ENCODE data around the gene DCAF8. TPM values are rescaled to one million over a fixed set of nuclear protein-coding genes. Genes with fewer than 3 reads are reported as not detected.
A peak's percentile ranks its signal among the peaks of the same experiment; 100 is the strongest.
"Not testable (repeated sequence)": the region's sequence is repeated elsewhere in the genome, so short reads cannot be mapped to it uniquely, and the experiment has no call there.

The DCAF8 gene
- total RNA-seq: 38.3 TPM

DNA sequence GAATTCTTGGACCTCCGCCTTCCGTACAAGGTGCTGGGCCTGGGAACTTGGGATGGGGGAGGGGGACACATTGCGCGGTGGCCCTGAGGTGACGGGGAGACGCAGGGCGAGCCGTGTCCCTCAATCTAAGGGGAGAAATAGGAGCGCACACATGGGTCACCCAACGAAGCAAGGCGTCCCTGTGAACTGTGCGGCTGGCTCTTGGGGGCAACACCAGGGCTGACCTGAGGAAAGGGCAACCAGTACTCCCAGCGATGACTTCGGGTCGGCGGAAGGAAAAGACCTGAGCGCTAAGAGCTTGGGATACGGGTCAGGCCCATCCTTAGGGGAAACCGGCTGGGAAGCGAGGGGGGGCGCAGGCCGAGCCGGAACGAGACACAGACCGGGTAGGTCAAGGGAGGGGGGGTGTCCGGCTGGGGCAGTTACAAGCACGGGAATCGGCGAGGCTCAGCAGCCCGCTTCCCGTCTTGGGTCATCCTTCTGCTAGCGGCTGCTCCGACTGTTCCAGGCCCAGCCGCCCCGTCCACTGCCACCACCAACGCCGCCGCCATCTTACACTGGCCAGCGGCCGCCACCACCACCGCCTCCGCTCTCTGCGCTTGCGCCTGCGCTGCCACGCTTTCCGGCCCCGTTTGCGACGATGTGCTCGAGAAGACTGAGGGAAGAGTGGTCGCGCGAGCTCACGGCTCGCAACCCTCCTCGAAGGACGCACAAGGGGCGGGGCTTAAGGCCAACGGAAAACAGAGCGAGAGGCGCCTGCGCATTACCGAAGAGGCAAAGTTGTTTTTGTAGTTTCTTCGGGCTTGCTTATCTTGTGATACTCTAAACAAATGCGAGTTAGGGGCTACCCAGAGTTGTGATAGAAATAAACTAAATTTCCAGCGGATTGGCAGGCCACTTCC, at the start of gene DCAF8:
DCAF8 (minus strand) TSS at position 657 of the 902 bp plus-strand sequence. CDS start 18,541 bp downstream, outside the sequence.
- FAIRE-seq: no peak
- peak; percentile 82 to 87 for DNase-seq (ENCODE audit: low spot score in 2 of 2)

DNA sequence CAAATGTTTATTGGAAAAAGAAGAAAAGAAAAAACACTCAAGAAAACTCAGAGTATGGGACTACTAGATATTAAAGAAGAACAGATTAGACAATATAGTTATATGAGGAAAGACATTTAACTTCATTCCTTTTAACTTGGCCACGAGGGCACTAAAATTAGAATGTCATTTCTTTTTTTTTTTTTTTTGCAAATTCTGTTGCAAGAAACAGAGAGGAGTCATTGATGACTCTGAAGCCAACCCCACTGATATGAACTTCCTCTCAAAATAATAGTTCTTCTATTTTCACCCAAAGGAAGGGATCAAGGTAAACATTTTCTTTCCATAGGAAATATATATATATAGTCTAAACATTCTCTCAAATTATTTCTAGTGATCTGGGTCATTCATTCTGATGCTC, 47.2 kb upstream of the DCAF8 start:
- FAIRE-seq: no peak

DNA sequence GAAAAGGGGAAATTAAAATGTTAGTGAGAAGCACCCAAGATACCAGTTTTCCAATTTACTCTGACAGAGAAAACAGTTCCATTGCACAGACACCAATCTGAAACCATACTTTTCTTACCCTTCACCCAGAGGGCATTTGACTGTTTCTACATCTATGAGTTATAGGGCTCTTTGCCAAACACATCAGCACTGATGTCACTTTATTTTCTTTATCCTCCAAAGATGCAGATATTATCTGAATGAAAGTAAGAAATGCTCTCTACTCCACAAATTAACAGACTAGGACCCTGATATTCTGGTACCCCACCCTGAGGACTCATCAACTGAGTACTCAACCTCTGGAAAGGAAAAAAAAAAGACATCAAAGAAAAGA, 46.8 kb upstream of the DCAF8 start:
- DNase-seq (ENCODE audit: low spot score in 2 of 2) (no peak), FAIRE-seq (no peak)

More for the DNA sequence above, 47.2 kb upstream of the DCAF8 start:
- no peak for DNase-seq (ENCODE audit: low spot score in 2 of 2)

DNA sequence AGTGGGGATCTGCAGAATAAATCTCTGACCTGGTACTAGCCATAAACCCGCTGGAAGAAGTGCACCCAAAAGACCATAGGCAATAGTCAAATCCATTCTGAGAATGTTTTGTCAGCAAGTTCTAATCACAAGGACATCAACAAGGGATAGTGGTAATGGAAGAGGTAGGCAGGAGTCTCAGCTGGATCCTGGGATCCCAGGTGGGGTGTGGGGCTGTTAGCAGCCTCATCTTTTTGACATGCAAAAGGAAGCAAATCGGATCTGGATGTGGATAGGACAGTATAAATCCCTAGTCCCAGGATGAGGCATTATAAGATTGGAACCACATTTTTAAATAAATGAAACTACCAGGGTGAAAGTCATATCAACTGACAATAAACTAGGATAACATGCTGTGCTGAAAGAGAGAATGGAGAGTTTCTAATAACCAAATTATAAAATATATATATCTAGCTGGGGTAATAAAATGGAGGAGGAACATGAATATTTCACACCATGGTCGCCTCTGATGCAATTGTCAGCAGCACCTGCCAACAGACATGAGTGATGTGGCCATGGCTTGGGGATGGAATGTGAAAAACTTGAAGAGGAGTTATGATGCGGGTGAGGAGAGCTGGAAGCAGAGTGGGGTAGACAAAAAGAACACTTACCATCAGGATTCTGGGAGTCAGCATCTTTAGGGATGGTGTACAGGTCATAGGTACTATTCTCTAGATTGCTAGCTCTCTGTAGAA, 46.3 kb upstream of the DCAF8 start:
- no peak for DNase-seq (ENCODE audit: low spot score in 2 of 2)
- no peak for FAIRE-seq

DNA sequence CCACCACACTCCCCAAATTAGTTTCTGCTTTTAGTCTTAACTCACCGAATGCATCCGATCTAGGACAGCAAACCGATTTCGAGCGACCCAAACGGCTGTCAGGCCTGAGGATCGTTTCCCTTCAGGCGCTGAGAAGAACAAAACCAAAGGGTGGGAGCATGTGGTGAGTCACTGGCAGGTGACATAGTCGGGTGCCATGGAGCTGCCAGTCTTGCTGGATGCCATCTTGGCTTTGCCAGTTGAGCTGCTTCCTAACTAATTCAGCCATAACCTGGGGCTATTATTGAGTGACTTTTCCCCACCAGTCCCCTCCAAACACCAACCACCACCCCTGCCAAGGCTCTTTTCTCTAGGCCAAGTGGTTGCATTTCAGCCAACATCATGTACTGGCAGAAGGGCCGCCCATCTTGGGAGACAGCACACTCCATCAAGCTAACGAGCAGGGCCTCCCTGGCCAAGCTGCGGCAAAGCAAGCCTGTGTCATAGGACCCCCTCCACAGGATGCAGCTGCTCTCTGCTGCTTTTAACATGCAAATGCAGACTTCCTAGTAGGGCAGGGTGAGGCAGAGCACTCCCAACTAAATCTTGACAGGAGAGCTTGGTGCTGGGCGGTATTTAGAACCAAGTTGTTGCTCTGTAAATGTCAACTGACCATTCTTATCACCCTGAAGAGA, 44.9 kb upstream of the DCAF8 start:
- FAIRE-seq (no peak), DNase-seq (ENCODE audit: low spot score in 2 of 2) (no peak)

DNA sequence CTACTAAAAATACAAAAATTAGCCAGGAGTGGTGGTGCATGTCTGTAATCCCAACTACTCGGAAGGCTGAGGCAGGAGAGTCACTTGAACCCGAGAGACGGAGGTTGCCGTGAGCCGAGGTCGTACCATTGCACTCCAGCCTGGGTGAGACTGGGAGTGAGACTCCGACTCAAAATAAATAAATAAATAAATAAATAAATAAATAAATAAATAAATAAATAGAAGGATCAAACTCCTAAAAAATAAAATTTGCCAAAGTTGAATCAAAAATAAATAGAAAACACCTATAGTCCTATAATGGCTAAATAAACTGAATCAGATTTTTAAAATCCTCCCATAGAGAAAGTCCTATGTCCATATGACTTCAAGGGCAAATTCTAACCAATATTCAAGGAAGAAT, 37.8 kb upstream of the DCAF8 start:
- DNase-seq (ENCODE audit: low spot score in 2 of 2) (no peak), FAIRE-seq (no peak)

DNA sequence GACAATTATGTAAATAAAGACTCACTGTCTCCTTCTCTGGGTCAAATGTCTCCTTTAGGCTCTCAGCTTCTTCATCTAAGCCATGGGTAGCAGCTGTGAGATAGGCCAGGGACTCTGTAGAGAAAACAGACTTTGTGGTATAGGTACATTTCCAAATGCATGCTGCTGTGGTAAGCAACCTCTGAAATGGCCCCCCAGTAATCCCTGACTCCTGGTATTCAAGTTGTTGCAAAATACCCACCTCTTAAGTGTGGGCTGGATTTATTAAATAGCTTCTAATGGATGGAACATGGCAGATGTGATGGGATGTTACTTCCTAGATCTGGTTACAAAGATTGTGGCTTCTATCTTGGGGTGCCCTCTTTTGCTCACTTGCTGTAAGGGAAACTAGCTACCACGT, 33.7 kb upstream of the DCAF8 start:
- DNase-seq (ENCODE audit: low spot score in 2 of 2) (no peak), FAIRE-seq (no peak)

DNA sequence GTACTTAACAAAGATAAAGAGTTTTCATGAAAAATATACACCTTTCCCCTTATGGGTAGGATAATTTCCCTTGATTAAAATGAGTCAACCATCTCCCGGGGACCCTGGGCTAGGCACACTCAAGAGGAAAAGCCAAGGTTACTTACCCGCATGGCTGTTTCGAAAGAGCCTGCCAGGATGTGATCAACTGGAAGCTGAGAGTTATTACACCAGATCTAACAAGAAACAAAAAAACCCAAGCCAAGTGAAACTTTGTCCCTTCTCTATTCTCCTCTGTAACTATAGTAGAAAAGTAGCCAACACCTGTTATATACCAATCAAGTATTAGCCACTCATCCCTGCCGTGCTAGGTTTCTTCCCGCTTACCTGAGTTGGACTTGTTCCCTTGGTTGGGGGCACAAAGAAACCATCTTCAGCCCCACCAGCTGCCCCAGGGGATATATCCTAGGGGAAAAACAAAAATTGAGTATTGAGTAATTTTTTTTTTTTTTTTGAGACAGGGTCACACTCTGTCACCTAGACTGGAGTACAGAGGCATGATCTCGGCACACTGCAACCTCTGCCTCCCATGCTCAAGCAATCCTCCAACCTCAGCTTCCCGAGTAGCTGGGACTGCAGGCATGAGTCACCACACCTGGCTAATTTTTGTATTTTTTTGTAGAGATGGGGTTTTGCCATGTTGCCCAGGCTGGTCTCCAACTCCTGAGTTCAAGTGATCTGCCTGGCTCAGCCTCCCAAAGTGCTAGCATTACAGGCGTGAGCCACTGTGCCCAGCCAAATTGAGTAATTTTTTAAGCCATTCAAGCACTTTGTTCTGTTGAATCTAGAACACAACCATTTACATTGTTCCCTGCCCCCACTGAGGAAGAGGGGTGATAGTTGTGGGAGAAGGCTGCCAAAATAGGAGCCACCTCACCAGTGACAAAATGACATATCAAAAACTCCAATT, 30.9 kb upstream of the DCAF8 start:
- FAIRE-seq (no peak), DNase-seq (ENCODE audit: low spot score in 2 of 2) (no peak)

DNA sequence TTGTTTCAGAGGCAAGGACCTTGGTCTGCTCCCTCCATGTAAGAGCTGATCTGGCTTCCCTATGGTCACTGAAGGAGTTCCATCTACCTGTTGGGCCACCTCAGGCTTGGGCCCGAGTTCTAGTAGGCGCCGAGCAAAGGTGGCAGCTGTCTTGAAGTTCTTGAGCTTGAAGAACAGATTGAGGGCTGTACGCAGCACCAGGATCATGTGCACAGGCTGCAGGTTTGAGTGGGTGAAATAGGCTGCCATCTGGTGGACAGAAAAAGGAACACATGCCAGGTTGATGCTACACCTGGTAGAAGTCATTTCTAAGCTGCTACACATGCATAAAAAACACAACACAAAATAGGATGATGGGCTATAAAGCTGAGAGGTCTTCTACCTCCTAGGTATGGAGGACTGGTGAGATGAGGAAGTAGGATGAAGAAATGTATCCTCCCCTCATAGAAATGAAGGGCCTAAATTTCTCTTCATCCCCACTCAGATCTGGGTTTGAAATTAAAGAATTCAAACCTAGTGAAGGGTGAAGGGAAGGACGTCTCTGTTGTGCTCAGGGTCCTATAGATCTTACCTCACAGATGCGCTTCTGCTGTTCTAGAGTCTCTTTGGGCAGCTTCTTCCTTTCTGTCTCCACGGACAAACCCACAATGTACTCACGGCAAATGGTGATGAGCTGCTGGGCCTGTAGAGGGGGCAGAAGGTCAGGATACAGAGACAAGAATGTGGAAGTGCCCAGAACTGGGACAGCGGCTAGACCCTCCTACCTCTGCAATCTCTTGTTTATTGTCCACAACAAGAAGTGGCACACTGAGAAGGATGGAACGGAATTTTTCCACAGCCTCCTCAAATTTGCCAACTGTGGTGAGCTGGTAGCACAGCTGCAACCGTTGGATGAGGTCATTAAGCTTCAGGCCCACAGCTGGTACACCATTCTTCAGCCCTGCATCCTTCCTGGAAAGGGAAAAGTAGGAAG, 29.2 kb upstream of the DCAF8 start:
- DNase-seq (ENCODE audit: low spot score in 2 of 2) (peak; percentile 25 to 34), FAIRE-seq (no peak)

DNA sequence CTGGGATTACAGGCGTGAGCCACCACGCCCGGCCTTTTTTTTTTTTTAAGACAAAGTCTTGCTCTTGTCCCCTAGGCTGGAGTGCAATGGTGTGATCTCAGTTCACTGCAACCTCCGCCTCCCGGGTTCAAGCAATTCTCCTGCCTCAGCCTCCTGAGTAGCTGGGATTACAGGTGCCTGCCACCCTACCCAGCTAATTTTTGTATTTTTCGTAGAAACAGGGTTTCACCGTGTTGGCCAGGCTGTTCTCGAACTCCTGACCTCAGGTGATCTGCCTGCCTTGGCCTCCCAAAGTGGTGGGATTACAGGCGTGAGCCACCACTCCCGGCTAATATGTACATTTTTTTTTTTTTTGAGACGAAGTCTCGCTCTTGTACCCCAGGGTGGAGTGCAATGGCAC, 25.4 kb upstream of the DCAF8 start:
- not testable (repeated sequence) for FAIRE-seq; DNase-seq (ENCODE audit: low spot score in 2 of 2)

DNA sequence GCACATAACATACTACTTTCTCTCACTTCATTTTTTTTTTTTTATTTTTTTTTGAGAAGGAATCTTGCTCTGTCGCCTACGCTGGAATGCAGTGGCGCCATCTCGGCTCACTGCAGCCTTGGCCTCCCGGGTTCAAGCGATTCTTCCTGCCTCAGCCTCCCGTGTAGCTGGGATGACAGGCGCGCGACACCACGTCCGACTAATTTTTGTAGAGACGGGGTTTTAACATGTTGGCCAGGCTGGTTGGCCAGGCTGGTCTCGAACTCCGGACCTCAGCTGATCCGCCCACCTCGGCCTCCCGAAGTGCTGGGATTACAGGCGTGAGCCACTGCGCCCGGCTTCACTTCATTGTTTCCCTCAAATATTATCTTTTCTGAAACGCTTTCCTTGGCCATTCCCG, 23.2 kb upstream of the DCAF8 start:
- no peak for DNase-seq (ENCODE audit: low spot score in 2 of 2)

DNA sequence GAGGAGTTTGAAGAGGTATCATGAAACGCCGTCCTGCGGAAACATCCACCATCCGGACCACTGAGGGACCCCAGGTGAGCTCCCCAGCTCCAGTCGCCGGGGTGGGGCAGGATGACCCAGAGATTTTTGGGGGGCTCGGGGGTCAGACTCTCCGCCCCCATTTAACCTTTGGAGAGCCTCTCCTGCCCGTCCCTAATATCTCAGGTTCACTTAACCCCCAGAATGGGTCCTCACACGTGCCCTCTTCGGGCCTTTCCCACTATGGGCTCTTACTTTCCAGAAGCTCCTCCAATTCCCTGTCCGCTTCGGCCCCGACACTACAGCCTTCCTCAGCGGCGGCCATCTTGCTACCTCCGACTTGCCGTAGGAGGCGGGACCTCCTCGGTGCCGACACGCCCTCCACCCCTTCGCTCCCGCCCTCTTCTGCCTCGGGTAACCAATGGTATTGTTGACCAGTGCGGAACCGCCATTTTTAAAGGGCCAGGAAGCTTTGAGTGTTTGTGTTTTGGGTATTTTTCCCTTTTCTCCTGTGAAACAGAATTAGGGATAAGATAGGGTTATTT, 22.5 kb upstream of the DCAF8 start, which contains the start of gene PEX19:
PEX19 (minus strand) TSS at position 352 of the 563 bp plus-strand sequence; CDS start at position 343, 9 bp downstream.
- FAIRE-seq (no peak), DNase-seq (ENCODE audit: low spot score in 2 of 2) (peak; percentile 73 to 95)

More for the DNA sequence above, 23.2 kb upstream of the DCAF8 start:
- no peak for FAIRE-seq

DNA sequence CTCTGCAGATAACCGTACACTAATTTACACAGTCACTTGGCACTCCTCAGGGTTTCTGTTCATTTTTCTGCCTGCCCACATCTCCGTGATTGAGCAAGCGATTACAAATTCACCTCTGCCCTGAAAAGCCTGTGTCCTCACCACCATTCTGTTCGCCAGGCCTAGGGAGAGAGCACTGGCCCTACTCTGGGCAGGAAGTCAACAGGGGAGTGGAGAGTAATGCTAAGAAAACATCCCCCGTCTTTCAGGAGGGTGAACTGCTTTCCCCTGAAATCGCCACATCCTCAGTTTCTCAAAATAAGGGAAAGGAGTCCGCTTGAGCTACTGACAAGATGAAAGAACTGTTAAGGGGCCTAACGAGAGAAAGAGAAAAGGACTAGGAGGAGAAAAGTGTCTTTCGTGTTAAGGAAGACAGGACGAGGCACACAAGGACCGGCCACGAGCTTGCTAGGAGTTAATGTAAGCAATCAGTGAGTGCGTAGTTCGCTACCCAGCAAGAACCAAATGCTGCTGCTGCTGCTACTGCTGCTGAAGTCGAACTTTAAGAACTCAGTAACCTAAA, 22.0 kb upstream of the DCAF8 start:
- DNase-seq (ENCODE audit: low spot score in 2 of 2) (peak in 1 of 2 donors; percentile 23), FAIRE-seq (no peak)

DNA sequence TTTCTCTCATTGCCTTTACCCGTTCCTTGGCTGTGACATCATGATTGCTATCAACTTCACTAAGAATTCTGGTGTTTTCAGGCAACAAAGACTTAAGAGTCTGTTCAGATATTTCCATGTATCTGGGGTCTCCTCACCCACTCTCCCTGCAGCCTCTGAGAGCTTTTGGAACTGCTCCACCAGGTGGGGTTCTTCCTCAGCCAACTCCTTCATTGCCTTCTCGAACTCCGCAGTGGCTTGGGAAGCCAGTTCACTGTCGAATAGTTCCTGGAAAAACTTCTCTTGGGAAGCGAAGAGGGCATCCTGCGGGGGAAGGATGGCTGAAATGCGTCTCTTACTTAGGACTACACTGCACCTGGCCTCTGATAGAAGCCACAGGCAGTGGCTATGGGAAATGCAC, 20.5 kb upstream of the DCAF8 start:
- FAIRE-seq (no peak), DNase-seq (ENCODE audit: low spot score in 2 of 2) (no peak)

DNA sequence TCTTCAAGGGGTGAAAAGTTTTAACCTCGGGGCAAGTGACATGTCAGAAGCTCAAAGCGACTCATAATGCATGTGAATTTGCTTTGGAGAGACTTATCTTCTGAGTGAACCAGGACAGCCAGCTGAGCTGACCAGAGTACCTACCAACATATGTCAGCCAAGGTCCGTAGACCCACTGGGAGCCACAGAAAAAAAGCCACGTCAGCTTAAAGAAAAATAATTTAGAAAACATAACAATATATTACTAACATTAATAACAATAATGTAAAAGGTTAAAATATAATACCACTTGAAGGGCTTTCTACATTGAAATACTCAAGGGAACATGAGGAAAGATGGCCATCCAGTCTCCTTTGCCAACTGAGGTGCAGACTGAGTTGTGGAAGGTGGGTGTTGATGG, 15.6 kb upstream of the DCAF8 start:
- FAIRE-seq (no peak), DNase-seq (ENCODE audit: low spot score in 2 of 2) (no peak)

DNA sequence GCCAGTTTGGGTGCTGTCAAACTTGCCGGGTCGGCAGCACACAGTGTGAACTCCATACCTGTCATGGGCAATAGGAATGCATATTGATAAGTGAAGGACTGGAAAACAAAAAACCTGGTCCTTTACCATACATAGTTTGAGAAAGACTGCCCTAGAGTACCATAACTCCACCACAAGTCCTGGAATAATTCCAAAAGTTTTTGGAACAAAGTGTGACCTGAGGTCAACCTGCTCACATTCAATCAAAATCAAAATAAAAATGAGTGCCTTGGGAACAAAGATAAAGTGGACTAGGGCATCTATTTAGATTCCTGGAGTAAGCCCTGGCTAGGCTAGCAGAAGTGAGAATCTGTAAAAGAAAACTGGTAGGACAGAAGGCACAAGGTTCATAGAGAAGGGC, 15.0 kb upstream of the DCAF8 start:
- no peak for DNase-seq (ENCODE audit: low spot score in 2 of 2)
- no peak for FAIRE-seq

DNA sequence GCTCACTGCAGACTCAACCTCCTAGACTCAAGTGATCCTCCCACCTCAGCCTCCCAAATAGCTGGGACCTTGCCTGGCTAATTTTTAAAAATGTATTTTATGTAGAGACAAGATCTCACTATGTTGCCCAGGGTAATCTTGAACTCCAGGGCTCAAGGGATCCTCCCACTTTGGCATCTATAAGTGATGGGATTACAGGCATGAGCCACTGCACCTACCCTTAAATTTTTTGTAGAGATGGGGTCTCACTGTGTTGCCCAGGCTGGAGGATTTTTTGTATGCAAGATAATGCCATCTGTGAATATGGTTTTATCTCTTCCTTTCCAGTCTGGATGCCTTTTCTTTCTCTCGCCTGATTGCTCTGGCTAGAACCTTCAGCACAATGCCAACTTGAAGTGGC, 8.7 kb upstream of the DCAF8 start:
- FAIRE-seq (no peak), DNase-seq (ENCODE audit: low spot score in 2 of 2) (no peak)
